Upper lobe of left lung (tissue), 6 donors: Measurements from ENCODE around the gene C1orf198. TPM values are rescaled to one million over a fixed set of nuclear protein-coding genes. Genes with fewer than 3 reads are reported as not detected.
A peak's percentile ranks its signal among the peaks of the same experiment; 100 is the strongest.

Source experiments
- ATAC-seq, 2 donors: fragments of 200-7000 bp; cut with Tn5 transposase; one replicate each; pipeline ENCODE4 v1.9.1; 2022; ENCODE audit warnings: mild to moderate bottlenecking in 2 of 2, moderate library complexity in 2 of 2; ENCODE audit not compliant: low FRiP score in 2 of 2
- DNase-seq, 2 donors: peaks; one replicate each; pipeline ENCODE4 v3.0.0-alpha.2; 2019 to 2020
- H3K27ac ChIP-seq, 4 donors: fragments of 200-600 bp; sonication (generic); one replicate each; pipeline ENCODE4 v1.5.1; 2016 to 2019
- H3K27me3 ChIP-seq, 4 donors: fragments of 200-600 bp; sonication (generic); one replicate each; pipeline ENCODE4 v1.5.1; 2017 to 2019
- H3K36me3 ChIP-seq, 4 donors: fragments of 200-600 bp; sonication (generic); one replicate each; pipeline ENCODE4 v1.5.1; 2016 to 2019
- H3K4me1 ChIP-seq, 4 donors: fragments of 200-600 bp; sonication (generic); one replicate each; pipeline ENCODE4 v1.5.1; 2018 to 2019
- H3K4me3 ChIP-seq, 4 donors: fragments of 200-600 bp; sonication (generic); one replicate each; pipeline ENCODE4 v1.5.1; 2017 to 2019; ENCODE audit warnings: mild to moderate bottlenecking in 2 of 4, moderate library complexity in 1 of 4
- H3K9me3 ChIP-seq, 4 donors: fragments of 200-600 bp; sonication (generic); one replicate each; pipeline ENCODE4 v1.5.1; 2018 to 2019
- CTCF ChIP-seq, 6 experiments: fragments of 450-650 bp in 4 of 6; fragments of 200-600 bp in 2 of 6; sonication (generic) in 2 of 6; IDR thresholded peaks; one replicate each; pipeline ENCODE4 v1.5.1; 2016 to 2019; ENCODE audit warnings: antibody characterized with exemption in 6 of 6
- EP300 ChIP-seq, 4 donors: sonication (generic); formaldehyde crosslinking; IDR thresholded peaks; one replicate each; pipeline ENCODE4 v1.5.1; 2017; ENCODE audit warnings: antibody characterized with exemption in 4 of 4, control low read depth in 2 of 4
- POLR2A ChIP-seq, 4 donors: fragments of 450-650 bp; IDR thresholded peaks; one replicate each; pipeline ENCODE4 v1.5.1; 2016 to 2017; ENCODE audit warnings: antibody characterized with exemption in 4 of 4, mild to moderate bottlenecking in 2 of 4
- POLR2AphosphoS5 ChIP-seq, 2 donors: sonication (generic); formaldehyde crosslinking; IDR thresholded peaks; one replicate each; pipeline ENCODE4 v1.5.1; 2017; ENCODE audit warnings: antibody characterized with exemption in 2 of 2
- WGBS, 2 donors: methylation state at CpG; one replicate each; pipeline ENCODE4 v1.1.5; 2017 to 2018; 5-methylcytosine and 5-hydroxymethylcytosine counted together
- total RNA-seq, 6 donors: library from RNA; depleted of rRNA in 4 of 6; stranded (reverse); fragments of >200 nt in 4 of 6; gene quantifications; one replicate each; pipeline versions ENCODE4 v1.1.0 to v1.2.1, GENCODE V29; 2016 to 2021
- donor health status: DM: no; HTN: no; CAD: no; lungs with moderate emphysema.
- donor health status: DM: no; HTN: yes; CAD: no; lungs with severe emphysema.

The C1orf198 gene
- total RNA-seq, 6 donors from 2014 or later = 51.3 to 241 (median 125) TPM

GRCh38 chr1:230800891-230801840, 67.2 kb downstream of the C1orf198 start:
- Histone ChIP-seq H3K4me1 (no peaks in the 10 kb centered on the region), H3K27me3 (no peaks in the 10 kb centered on the region), H3K27ac (no peak overlapping the region), H3K4me3 (no peak overlapping the region), H3K9me3 (no peaks in the 10 kb centered on the region), H3K36me3 (no peaks in the 10 kb centered on the region)
- no peak for ATAC-seq
- WGBS, 2 donors = 72 to 76% methylated on average over 8 to 9 of the region's 9 CpGs
- TF ChIP-seq POLR2A (IDR thresholded peaks at IDR 0.05) (no peak), EP300 (IDR thresholded peaks at IDR 0.05) (no peak), POLR2AphosphoS5 (IDR thresholded peaks at IDR 0.05) (no peak), CTCF (IDR thresholded peaks at IDR 0.05) (no peak)
- no peak for DNase-seq

GRCh38 chr1:230798491-230798890, 69.8 kb downstream of the C1orf198 start:
- DNase-seq (no peak), ATAC-seq (no peak)
- no peaks in the 10 kb centered on the region for H3K36me3 ChIP-seq
- WGBS, 2 donors = 83 to 91% methylated on average over 5 of the region's 5 CpGs
- TF ChIP-seq CTCF (IDR thresholded peaks at IDR 0.05) (no peak), POLR2A (IDR thresholded peaks at IDR 0.05) (no peak)
- H3K4me3 ChIP-seq = no peak overlapping the region
- no peaks in the 10 kb centered on the region for H3K27me3 ChIP-seq
- H3K4me1 ChIP-seq = no peaks in the 10 kb centered on the region
- no peaks in the 10 kb centered on the region for H3K9me3 ChIP-seq
- no peak overlapping the region for H3K27ac ChIP-seq

- ATAC-seq = peak; percentile 47 to 73
- Histone ChIP-seq H3K27ac (no peak overlapping the region), H3K4me3 (no peak overlapping the region), H3K4me1 (no peaks in the 10 kb centered on the region), H3K9me3 (no peaks in the 10 kb centered on the region), H3K27me3 (no peaks in the 10 kb centered on the region), H3K36me3 (no peaks in the 10 kb centered on the region)
- TF ChIP-seq CTCF (IDR thresholded peaks at IDR 0.05) (peak; percentile 26 to 62 (median 38)), EP300 (IDR thresholded peaks at IDR 0.05) (no peak)
- 30 to 64% methylated on average over 3 to 7 of the region's 7 CpGs for WGBS, 2 donors
- DNase-seq = peak in 1 of 2 donors; percentile 49
Observed at GRCh38 chr1:230797942-230798365, 70.4 kb downstream of the C1orf198 start.

GRCh38 chr1:230797376-230797920, 70.9 kb downstream of the C1orf198 start:
- Histone ChIP-seq H3K4me1 (no peaks in the 10 kb centered on the region), H3K27ac (no peak overlapping the region), H3K27me3 (no peaks in the 10 kb centered on the region), H3K4me3 (no peak overlapping the region), H3K9me3 (no peaks in the 10 kb centered on the region), H3K36me3 (no peaks in the 10 kb centered on the region)
- 82 to 83% methylated on average over 13 of the region's 13 CpGs for WGBS, 2 donors
- DNase-seq (peak in 1 of 2 donors; percentile 17), ATAC-seq (no peak)
- TF ChIP-seq CTCF (IDR thresholded peaks at IDR 0.05) (no peak), EP300 (IDR thresholded peaks at IDR 0.05) (no peak), POLR2A (IDR thresholded peaks at IDR 0.05) (no peak), POLR2AphosphoS5 (IDR thresholded peaks at IDR 0.05) (no peak)
